Activated T-cell treated with anti-CD3 and anti-CD28 coated beads, Interleukin-2, amount 50 U/mL, for 72 hours (primary cell): ENCODE results near the gene PSMD13. TPM values are rescaled to one million over a fixed set of nuclear protein-coding genes. Genes with fewer than 3 reads are reported as not detected.

Experiments used
- ATAC-seq, 2 donors: fragments of 150-1000 bp; cut with Tn5 transposase; replicated peaks in 1 of 2; 2 replicates each; pipeline ENCODE4 v1.10.0; 2021; ENCODE audit warnings: moderate library complexity in 2 of 2, mild to moderate bottlenecking in 1 of 2
- DNase-seq, 2 donors: peaks; one replicate each; pipeline ENCODE4 v3.0.0; 2021 to 2022; ENCODE audit warnings: mixed read lengths in 1 of 2
- H3K27ac Mint-ChIP-seq: one replicate; pipeline ENCODE4 v1.8.0; 2022; ENCODE audit warnings: mild to moderate bottlenecking, moderate library complexity, mixed read lengths
- H3K27me3 Mint-ChIP-seq: one replicate; pipeline ENCODE4 v1.8.0; 2022; ENCODE audit warnings: low read depth, mixed read lengths
- H3K36me3 Mint-ChIP-seq, 2 donors: one replicate each; pipeline ENCODE4 v1.8.0; 2022; ENCODE audit warnings: mixed read lengths in 2 of 2, mild to moderate bottlenecking in 1 of 2; ENCODE audit not compliant: insufficient read depth in 2 of 2
- H3K4me1 Mint-ChIP-seq: one replicate; pipeline ENCODE4 v1.8.0; 2022; ENCODE audit warnings: low read depth, mixed read lengths
- H3K4me3 Mint-ChIP-seq, 2 donors: one replicate each; pipeline ENCODE4 v1.8.0; 2022; ENCODE audit warnings: mild to moderate bottlenecking in 2 of 2, mixed read lengths in 2 of 2, moderate library complexity in 2 of 2
- H3K9me3 Mint-ChIP-seq, 2 donors: one replicate each; pipeline ENCODE4 v1.8.0; 2022; ENCODE audit warnings: mixed read lengths in 2 of 2
- total RNA-seq, 2 donors: library from RNA; stranded (reverse); gene quantifications; one replicate each; pipeline ENCODE4 v1.2.3, GENCODE V29; 2022

The PSMD13 gene
- total RNA-seq, 2 donors from 2014 or later: 133 to 174 TPM

GRCh38 chr11:269146-269890 lies 32.5 kb downstream of the PSMD13 start:
- peak; percentile 77 to 80 for ATAC-seq
- peaks cover 0 to 2% of the 10 kb centered on the region in 2 donors for H3K9me3 Mint-ChIP-seq
- H3K4me1 Mint-ChIP-seq: peaks cover 37% of the 10 kb centered on the region
- H3K27ac Mint-ChIP-seq: peak overlapping the region; percentile 97
- DNase-seq: peak; percentile 64 to 79
- no peaks in the 10 kb centered on the region for H3K27me3 Mint-ChIP-seq
- peak overlapping the region; percentile 87 to 96 for H3K4me3 Mint-ChIP-seq
- peaks cover 9 to 12% of the 10 kb centered on the region in 2 donors for H3K36me3 Mint-ChIP-seq

GRCh38 chr11:270451-271318 lies 33.9 kb downstream of the PSMD13 start:
- H3K27ac Mint-ChIP-seq: peak overlapping the region; percentile 97
- peaks cover 9 to 10% of the 10 kb centered on the region in 2 donors for H3K36me3 Mint-ChIP-seq
- no peaks in the 10 kb centered on the region for H3K27me3 Mint-ChIP-seq
- peaks cover 0 to 2% of the 10 kb centered on the region in 2 donors for H3K9me3 Mint-ChIP-seq
- H3K4me1 Mint-ChIP-seq: peaks cover 37% of the 10 kb centered on the region
- ATAC-seq: no peak
- H3K4me3 Mint-ChIP-seq: peak overlapping the region in 1 of 2 donors; percentile 96
- DNase-seq: no peak

DNA sequence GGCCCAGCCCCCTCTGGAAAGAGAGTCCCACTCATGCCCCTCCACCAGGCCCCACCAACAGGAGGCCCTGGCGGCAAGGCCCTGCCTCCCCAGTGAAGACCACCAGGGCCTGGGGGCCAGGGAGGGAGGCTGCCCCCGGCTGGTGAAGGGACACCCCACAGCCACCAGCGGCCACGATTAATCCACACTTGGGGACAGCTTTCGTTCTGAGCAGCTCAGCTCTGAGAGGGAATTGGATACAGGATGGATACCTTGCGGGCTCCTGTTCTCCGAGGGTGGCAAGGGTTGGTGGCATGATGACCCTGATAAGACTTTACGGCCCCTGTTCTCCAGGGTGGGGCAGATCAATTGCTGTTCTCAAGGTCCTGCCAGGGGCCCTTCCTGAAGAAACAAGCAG lies 34.5 kb downstream of the PSMD13 start:
- DNase-seq (no peak), ATAC-seq (no peak)
- Mint-ChIP-seq H3K27me3 (no peaks in the 10 kb centered on the region), H3K4me3 (no peak overlapping the region), H3K36me3 (peaks cover 9 to 14% of the 10 kb centered on the region in 2 donors), H3K4me1 (peaks cover 37% of the 10 kb centered on the region), H3K27ac (no peak overlapping the region), H3K9me3 (peaks cover 2 to 3% of the 10 kb centered on the region in 2 donors)

DNA sequence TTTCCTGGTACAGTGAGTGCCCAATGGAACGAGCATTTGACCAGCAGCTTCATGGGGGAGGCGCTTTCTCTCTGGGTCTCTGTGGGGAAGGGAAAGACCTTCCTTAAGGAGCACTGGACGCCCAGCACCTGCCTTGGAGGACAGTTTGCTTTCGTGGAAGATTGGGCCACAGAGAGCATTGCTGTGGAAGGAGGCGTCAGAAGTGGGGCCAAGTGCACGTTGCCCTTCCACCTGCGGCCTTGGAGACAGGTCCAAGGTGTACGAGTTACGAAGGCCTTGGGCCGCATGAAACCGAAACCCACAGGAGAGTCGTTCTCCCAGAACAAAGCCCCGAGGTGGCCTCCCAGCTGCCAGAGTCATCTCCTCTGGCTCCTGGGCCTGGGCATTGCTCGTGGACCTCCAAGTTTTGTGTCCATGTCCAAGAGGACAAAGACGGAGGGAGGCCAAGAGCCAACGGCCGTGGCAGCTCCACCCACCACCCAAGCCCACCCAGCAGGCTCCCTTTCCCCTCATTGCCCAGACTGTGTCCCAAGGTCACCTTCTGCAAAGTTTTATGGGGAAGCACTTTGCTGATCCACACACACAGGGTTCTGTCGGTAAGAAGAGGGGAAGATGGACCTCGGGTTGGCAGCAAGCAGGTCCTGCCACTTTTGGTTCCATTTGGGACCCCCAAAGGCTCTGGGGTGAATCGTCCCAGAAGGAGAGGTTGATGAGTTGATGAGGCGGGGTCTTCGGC lies 35.6 kb downstream of the PSMD13 start:
- H3K36me3 Mint-ChIP-seq: peaks cover 14 to 23% of the 10 kb centered on the region in 2 donors
- peaks cover 4 to 8% of the 10 kb centered on the region in 2 donors for H3K9me3 Mint-ChIP-seq
- DNase-seq (no peak), ATAC-seq (no peak)
- no peak overlapping the region for H3K4me3 Mint-ChIP-seq
- no peak overlapping the region for H3K27ac Mint-ChIP-seq
- no peaks in the 10 kb centered on the region for H3K27me3 Mint-ChIP-seq
- H3K4me1 Mint-ChIP-seq: peaks cover 39% of the 10 kb centered on the region

DNA sequence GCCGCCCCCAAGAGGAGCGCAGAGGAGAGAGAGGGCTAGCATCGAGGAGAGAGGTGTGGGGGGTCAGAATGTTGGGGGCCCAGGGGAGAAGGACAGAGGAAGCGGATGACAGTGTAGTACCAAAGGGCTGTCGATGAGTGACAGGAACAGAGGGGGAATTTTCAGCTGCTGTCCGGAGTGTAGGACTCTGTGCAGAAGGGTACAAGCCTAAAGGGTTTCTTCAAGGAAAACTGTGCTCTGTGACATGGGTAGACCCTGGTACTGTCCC lies 36.1 kb downstream of the PSMD13 start:
- H3K36me3 Mint-ChIP-seq: peaks cover 16 to 26% of the 10 kb centered on the region in 2 donors
- peaks cover 39% of the 10 kb centered on the region for H3K4me1 Mint-ChIP-seq
- DNase-seq: no peak
- no peaks in the 10 kb centered on the region for H3K27me3 Mint-ChIP-seq
- no peak for ATAC-seq
- H3K27ac Mint-ChIP-seq: no peak overlapping the region
- H3K4me3 Mint-ChIP-seq: no peak overlapping the region
- peaks cover 4 to 8% of the 10 kb centered on the region in 2 donors for H3K9me3 Mint-ChIP-seq

- ATAC-seq: no peak
These were observed 39.4 kb downstream of the PSMD13 start for GRCh38 chr11:276219-276618.

GRCh38 chr11:278001-278951 lies 41.5 kb downstream of the PSMD13 start, which contains the start of gene NLRP6:
Gene NLRP6 (plus strand): TSS chr11:278407. CDS start chr11:278570, 163 bp downstream.
- H3K9me3 Mint-ChIP-seq: peaks cover 4 to 8% of the 10 kb centered on the region in 2 donors
- peaks cover 52% of the 10 kb centered on the region for H3K4me1 Mint-ChIP-seq
- H3K4me3 Mint-ChIP-seq: peak within 1 kb of the TSS; percentile 81 to 94
- H3K27ac Mint-ChIP-seq: no peak within 1 kb of the TSS
- peaks cover 9% of the 10 kb centered on the region for H3K27me3 Mint-ChIP-seq
- ATAC-seq: peak in 1 of 2 donors; percentile 10
- no peak for DNase-seq
- peaks cover 8 to 30% of the 10 kb centered on the region in 2 donors for H3K36me3 Mint-ChIP-seq

More at GRCh38 chr11:276219-276618, 39.4 kb downstream of the PSMD13 start:
- H3K4me1 Mint-ChIP-seq: peaks cover 31% of the 10 kb centered on the region
- no peak overlapping the region for H3K27ac Mint-ChIP-seq
- H3K27me3 Mint-ChIP-seq: no peaks in the 10 kb centered on the region
- DNase-seq: no peak
- H3K9me3 Mint-ChIP-seq: peaks cover 4 to 8% of the 10 kb centered on the region in 2 donors
- peak overlapping the region in 1 of 2 donors; percentile 61 for H3K4me3 Mint-ChIP-seq
- H3K36me3 Mint-ChIP-seq: peaks cover 8 to 26% of the 10 kb centered on the region in 2 donors

DNA sequence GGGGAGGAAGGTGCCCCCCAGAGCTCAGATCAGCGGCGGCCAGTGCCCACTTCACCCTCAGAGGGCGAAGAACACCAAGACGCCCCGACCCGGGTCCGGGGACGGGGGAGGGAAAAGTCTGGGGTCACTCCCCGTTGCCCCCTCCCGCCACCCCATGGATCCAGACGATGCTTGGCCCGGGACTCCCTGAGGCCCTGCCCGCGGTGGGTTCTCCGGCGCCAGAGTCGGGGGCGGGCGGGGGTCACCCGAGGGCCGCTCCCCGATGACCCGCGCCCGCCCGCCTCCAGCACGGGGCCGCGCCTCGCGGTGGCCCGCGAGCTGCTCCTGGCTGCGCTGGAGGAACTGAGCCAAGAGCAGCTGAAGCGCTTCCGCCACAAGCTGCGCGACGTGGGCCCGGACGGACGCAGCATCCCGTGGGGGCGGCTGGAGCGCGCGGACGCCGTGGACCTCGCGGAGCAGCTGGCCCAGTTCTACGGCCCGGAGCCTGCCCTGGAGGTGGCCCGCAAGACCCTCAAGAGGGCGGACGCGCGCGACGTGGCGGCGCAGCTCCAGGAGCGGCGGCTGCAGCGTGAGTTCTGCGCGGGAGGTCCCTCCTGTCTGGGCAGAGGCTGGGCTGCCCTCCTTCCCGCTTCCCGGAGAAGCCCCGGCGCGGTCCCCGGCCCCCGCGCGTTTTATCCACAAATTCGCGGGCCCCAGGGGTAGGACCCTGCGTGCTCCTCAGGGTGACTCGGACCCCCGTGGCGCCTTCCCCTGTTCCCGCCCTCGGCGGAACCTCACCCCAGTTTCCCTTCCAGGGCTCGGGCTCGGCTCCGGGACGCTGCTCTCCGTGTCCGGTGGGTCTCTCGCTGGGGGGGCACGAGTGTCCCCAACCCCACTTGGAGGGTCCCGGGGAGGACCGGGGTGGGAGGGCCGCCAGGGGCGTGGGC lies 42.5 kb downstream of the PSMD13 start:
- H3K27ac Mint-ChIP-seq: no peak overlapping the region
- peak overlapping the region; percentile 81 to 94 for H3K4me3 Mint-ChIP-seq
- ATAC-seq (peak in 1 of 2 donors; percentile 38), DNase-seq (peak in 1 of 2 donors; percentile 46)
- peaks cover 8 to 30% of the 10 kb centered on the region in 2 donors for H3K36me3 Mint-ChIP-seq
- H3K4me1 Mint-ChIP-seq: peaks cover 57% of the 10 kb centered on the region
- peaks cover 4 to 8% of the 10 kb centered on the region in 2 donors for H3K9me3 Mint-ChIP-seq
- H3K27me3 Mint-ChIP-seq: peaks cover 9% of the 10 kb centered on the region

GRCh38 chr11:279966-280705 lies 43.4 kb downstream of the PSMD13 start:
- H3K27ac Mint-ChIP-seq: no peak overlapping the region

GRCh38 chr11:280706-281485 lies 44.1 kb downstream of the PSMD13 start:
- H3K27ac Mint-ChIP-seq: no peak overlapping the region
- H3K4me1 Mint-ChIP-seq: peaks cover 66% of the 10 kb centered on the region
- ATAC-seq (peak; percentile 35 to 56), DNase-seq (peak; percentile 58 to 64)
- H3K9me3 Mint-ChIP-seq: peaks cover 4 to 8% of the 10 kb centered on the region in 2 donors
- H3K4me3 Mint-ChIP-seq: peak overlapping the region; percentile 84 to 88
- peaks cover 9% of the 10 kb centered on the region for H3K27me3 Mint-ChIP-seq
- peaks cover 8 to 26% of the 10 kb centered on the region in 2 donors for H3K36me3 Mint-ChIP-seq

More at GRCh38 chr11:279966-280705, 43.4 kb downstream of the PSMD13 start:
- Mint-ChIP-seq H3K4me1 (peaks cover 59% of the 10 kb centered on the region), H3K9me3 (peaks cover 4 to 8% of the 10 kb centered on the region in 2 donors), H3K4me3 (peak overlapping the region; percentile 84 to 88), H3K27me3 (peaks cover 9% of the 10 kb centered on the region), H3K36me3 (peaks cover 8 to 30% of the 10 kb centered on the region in 2 donors)
- ATAC-seq (peak; percentile 46 to 57), DNase-seq (peak; percentile 57 to 67)
